ENCODE results near the gene RELN. TPM values are rescaled to one million over a fixed set of nuclear protein-coding genes. Genes with fewer than 3 reads are reported as not detected.

RELN gene
- total and polyA plus RNA-seq, 2 of the 13 experiments (the other 11 are each of a cell fraction or from before 2014, with no cell fraction given) = 315 to 332 TPM

DNA sequence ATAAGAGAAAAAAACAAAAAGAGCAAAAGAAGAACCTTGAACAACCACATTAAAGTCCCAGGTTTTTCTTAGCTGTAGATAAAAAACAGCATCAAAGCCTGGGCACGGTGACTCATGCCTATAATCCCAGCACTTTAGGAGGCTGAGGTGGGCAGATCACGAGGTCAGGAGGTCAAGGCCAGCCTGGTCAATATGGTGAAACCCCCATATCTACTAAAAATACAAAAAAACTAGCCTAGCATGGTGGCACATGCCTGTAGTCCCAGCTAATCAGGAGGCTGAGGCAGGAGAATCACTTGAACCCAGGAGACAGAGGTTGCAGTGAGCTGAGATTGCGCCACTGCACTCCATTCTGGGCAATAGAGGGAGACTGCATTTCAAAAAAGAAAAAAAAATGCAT lies 47.4 kb upstream of the RELN start (continued):
- TF ChIP-seq TFE3 (CRISPR knock-in tag; IDR thresholded peaks at IDR 0.05) (peak; percentile 80), EP300 (IDR thresholded peaks at IDR 0.05; ENCODE audit: low read depth in 2 of 2, low read length in 2 of 2) (peak in 1 of 2 experiments; percentile 95; a peak in 2 of 4 replicates), EP300 (CRISPR knock-in tag; IDR thresholded peaks at IDR 0.05; ENCODE audit: borderline replicate concordance) (peak; percentile 95), ZNF772 (CRISPR knock-in tag; IDR thresholded peaks at IDR 0.05) (0 out of 2 replicates have a peak, but pooled peaks have one; percentile 33), ZNF614 (CRISPR knock-in tag; IDR thresholded peaks at IDR 0.05; ENCODE audit: borderline replicate concordance) (peak; percentile 67; the same call in 1 of the 2 replicates), KDM3A (CRISPR knock-in tag; IDR thresholded peaks at IDR 0.05; ENCODE audit: low read depth) (0 out of 2 replicates have a peak, but pooled peaks have one; percentile 48), MIER3 (CRISPR knock-in tag; IDR thresholded peaks at IDR 0.05; ENCODE audit: borderline replicate concordance) (0 out of 2 replicates have a peak, but pooled peaks have one; percentile 22), MYPOP (CRISPR knock-in tag; IDR thresholded peaks at IDR 0.05) (peak; percentile 72; the same call in 1 of the 2 replicates), ZKSCAN8 (CRISPR knock-in tag; IDR thresholded peaks at IDR 0.05; ENCODE audit: borderline replicate concordance) (0 out of 2 replicates have a peak, but pooled peaks have one; percentile 66), ZNF644 (CRISPR knock-in tag; IDR thresholded peaks at IDR 0.05; ENCODE audit: low read depth) (peak; percentile 29; the same call in 1 of the 2 replicates), FOXK1 (CRISPR knock-in tag; IDR thresholded peaks at IDR 0.05; ENCODE audit: borderline replicate concordance, low read depth) (peak; percentile 56; the same call in 1 of the 2 replicates), ZNF331 (CRISPR knock-in tag; IDR thresholded peaks at IDR 0.05) (0 out of 2 replicates have a peak, but pooled peaks have one; percentile 31), ZNF580 (CRISPR knock-in tag; IDR thresholded peaks at IDR 0.05; ENCODE audit: borderline replicate concordance, low read depth) (peak; percentile 59; the same call in 1 of the 2 replicates), SP5 (CRISPR knock-in tag; IDR thresholded peaks at IDR 0.05; ENCODE audit: borderline replicate concordance, low read depth) (peak; percentile 50; the same call in 1 of the 2 replicates), HDAC2 (CRISPR knock-in tag; IDR thresholded peaks at IDR 0.05) (peak; percentile 83), TEAD3 (CRISPR knock-in tag; optimal IDR thresholded peaks at IDR 0.05; ENCODE audit: borderline replicate concordance) (peak; percentile 63), ZNF788 (CRISPR knock-in tag; IDR thresholded peaks at IDR 0.05; ENCODE audit: borderline replicate concordance) (0 out of 2 replicates have a peak, but pooled peaks have one; percentile 35), NCOA2 (CRISPR knock-in tag; IDR thresholded peaks at IDR 0.05) (peak; percentile 97)
- TF ChIP-seq, protein P1, sequence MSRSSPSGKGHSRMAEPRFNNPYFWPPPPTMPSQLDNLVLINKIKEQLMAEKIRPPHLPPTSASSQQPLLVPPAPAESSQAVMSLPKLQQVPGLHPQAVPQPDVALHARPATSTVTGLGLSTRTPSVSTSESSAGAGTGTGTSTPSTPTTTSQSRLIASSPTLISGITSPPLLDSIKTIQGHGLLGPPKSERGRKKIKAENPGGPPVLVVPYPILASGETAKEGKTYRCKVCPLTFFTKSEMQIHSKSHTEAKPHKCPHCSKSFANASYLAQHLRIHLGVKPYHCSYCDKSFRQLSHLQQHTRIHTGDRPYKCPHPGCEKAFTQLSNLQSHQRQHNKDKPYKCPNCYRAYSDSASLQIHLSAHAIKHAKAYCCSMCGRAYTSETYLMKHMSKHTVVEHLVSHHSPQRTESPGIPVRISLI (CRISPR knock-in tag; IDR thresholded peaks at IDR 0.05; ENCODE audit: borderline replicate concordance) = peak; percentile 92
- TF ChIP-seq, protein P2, sequence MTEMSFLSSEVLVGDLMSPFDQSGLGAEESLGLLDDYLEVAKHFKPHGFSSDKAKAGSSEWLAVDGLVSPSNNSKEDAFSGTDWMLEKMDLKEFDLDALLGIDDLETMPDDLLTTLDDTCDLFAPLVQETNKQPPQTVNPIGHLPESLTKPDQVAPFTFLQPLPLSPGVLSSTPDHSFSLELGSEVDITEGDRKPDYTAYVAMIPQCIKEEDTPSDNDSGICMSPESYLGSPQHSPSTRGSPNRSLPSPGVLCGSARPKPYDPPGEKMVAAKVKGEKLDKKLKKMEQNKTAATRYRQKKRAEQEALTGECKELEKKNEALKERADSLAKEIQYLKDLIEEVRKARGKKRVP (CRISPR knock-in tag; IDR thresholded peaks at IDR 0.05) = 0 out of 4 replicates have a peak, but pooled peaks of 1 of the 2 experiments have one; percentile 46
